ENCODE data around the gene WDR70.
"Not testable (repeated sequence)": the region's sequence is repeated elsewhere in the genome, so short reads cannot be mapped to it uniquely, and the experiment has no call there.

WDR70 gene

GRCh38 chr5:37654566-37654965, 275.4 kb downstream of the WDR70 start:
- DNase-seq: not testable (repeated sequence)

GRCh38 chr5:37657046-37657445, 277.9 kb downstream of the WDR70 start:
- DNase-seq: no peak

- no peak for DNase-seq
These were observed 279.3 kb downstream of the WDR70 start for GRCh38 chr5:37658440-37658839.

DNA sequence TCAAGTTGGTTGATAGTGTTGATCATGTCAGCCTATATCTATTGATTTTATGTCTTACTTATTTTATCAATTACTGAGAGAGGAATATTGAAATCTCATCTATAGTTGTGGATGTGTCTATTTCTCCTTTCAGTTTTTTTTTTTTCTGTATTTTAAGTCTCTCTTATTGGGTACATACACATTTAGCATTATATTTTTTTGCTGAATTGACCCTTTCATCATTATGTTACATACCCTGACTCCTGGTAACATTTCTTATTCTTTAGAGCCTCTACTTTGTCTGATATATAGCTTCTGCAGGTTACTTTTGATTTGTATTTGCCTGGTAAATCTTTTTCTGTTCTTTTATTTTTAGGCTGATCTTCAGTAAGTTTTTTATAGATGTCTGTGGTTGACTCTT, 281.2 kb downstream of the WDR70 start:
- no peak for DNase-seq

DNA sequence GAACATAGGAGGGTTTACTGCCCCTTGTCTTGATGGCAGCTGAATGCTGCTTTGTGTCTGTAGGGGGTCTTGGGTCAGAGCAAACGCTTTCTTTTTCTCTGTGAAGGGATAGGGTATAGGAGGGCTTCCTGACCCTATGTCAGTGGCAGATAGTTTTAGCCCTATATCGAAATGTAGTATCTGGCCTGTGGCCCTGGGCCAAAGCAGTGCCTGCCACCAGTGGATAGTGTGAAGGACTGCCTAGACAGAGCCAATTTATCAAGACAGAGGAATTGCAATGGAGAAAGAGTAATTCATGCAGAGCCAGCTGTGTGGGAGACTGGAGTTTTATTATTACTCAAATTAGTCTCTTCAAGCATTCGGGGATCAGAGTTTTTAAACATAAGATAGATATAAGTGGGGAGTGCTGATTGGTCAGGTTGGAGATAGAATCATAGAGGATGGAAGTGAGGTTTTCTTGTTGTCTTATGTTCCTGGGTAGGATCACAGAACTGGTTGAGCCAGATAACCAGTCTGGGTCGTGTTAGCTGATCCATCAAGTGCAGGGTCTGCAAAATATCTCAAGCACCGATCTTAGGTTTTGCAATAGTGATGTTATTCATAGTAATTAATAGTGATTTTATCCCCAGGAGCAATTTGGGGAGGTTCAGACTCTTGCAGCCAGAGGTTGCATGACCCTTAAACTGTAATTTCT, 282.3 kb downstream of the WDR70 start:
- no peak for DNase-seq

- DNase-seq: no peak
These were observed 282.8 kb downstream of the WDR70 start for GRCh38 chr5:37661951-37662350.

- no peak for DNase-seq
These were observed 283.2 kb downstream of the WDR70 start for GRCh38 chr5:37662362-37662761.

DNA sequence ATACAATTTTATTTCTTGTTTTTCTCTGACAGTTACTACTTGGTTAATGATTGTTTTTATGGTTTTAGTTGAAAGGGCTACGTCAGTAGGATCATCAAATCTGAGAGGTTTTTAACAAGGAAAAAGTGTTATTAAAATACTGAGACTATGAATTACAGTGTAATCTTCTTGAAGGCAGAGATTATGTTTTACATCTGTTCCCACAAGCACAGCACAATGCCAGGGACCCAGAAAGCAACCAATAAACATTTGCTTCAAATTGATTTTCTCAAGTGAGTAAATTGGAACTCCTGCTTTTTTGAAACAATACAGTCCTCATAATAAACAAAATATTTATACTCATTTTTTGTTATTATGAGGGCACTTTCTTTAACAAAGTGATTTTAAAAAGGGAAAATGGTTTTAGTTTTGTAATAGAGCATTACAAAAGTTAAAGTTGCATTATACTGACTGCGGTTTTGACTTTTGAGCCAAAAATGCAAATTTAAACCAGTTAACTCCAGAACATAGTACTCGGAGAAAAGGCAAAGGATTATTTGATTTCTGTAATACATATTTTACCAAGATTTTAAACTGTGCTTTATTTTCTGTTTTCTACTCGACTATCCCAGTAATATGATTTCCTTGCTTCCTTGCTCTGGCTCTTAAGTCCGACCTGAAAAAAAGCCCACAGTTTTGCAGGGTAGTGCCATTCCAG, 283.8 kb downstream of the WDR70 start:
- DNase-seq: no peak

- no peak for DNase-seq
These were observed 284.4 kb downstream of the WDR70 start for GRCh38 chr5:37663538-37663937.

- peak; percentile 75 for DNase-seq
These were observed 285.4 kb downstream of the WDR70 start for GRCh38 chr5:37664551-37664950.

DNA sequence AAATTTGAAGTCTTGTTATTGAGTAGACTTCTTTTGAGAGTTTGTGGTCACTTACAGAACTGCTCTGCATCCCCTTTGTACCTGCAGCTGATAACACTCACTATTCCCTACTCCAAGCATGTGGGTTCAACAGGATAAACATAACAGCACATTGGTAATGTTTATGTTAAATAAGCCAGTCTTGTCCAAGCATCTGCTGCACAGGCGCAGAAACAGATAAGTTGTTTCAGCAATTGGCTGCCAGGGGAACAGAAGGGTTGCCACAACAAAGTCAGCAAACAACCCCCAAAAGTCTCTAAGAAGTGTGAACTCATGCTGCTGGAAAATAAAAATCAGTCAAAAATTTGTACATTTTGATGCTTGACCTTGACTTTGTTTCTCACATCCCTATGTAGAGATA, 286.2 kb downstream of the WDR70 start:
- DNase-seq: peak; percentile 51

DNA sequence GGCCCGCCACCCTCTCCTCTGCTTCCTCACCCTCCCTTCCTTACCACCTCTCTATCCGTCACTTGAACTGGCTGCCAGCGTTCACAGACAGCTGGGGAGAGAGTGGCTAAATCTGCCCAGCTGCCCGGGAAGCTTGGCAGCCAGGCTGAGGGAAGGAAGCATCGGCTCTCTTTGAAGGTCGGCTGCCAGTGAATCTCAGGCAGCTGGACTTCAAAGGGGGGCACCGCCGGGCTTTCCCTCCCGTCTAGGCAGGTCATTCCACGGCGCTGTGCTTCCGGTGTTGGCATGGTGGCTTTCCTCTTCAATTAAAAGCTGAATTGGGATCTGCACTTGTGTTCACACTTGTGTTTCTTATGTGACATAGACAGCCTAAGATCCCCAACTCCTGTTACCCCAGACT, 286.8 kb downstream of the WDR70 start:
- DNase-seq: peak; percentile 64

DNA sequence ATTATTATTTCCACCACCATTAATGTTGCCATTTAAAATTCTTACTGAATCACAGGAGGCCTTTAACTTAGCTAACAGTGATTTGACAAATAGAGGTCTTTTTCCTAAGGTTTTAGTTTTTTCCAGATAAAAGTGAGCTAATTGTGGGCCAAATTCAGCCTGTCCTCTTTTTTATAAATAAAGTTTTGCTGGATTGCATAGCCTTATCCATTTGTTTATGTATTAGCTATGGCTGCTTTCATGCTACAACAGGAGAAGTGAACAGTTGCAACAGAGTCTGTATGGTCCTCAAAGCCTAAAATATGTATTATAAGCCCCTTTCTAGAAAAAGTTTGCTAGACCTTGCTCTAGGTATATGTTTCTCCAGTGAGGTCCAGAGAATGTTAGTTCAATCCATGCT, 288.3 kb downstream of the WDR70 start:
- no peak for DNase-seq

DNA sequence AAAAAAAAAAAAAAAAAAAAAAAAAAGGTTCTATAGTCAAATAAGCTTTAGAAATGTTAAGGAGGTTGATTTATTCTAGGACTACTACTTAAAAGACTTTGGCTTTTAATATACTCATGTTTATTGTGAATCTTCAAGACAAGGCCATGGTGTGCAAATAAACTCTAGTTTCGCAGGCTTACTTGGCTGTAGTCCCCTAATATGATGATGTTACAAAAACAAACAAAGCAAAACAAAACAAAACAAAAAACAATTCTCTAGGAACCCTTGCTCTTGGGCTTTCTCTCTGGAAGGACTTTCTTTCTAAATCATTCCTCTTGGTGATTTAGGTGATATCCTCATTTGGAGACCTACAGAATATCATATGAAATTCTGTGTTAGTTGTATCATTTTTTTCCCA, 288.7 kb downstream of the WDR70 start:
- DNase-seq: no peak

DNA sequence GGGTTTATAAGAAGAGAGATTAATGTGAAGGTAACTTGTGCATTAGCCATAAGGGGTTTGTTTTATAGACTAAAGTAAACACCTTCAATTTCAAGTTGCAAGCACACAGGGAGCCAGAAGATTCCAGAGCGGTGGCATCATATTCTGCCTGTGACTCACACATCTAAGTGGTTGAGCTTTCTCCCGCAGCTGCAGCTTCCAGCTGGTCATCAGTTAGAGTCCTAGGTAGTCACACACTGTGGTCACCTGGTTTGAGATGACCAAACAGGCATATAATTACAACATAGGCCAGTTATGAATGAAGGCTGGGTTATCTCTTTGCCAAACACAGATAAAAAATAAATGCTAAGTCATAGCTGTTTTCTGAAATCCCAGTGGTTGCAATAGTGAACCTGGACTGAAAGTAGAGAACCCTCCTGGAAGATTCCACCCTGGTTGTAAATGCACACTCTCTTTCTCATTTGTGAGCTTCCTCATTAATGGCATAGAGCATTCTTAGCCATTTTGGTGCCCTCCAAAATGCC, 289.5 kb downstream of the WDR70 start:
- no peak for DNase-seq

- not testable (repeated sequence) for DNase-seq
These were observed 293.0 kb downstream of the WDR70 start for GRCh38 chr5:37672118-37672588.

DNA sequence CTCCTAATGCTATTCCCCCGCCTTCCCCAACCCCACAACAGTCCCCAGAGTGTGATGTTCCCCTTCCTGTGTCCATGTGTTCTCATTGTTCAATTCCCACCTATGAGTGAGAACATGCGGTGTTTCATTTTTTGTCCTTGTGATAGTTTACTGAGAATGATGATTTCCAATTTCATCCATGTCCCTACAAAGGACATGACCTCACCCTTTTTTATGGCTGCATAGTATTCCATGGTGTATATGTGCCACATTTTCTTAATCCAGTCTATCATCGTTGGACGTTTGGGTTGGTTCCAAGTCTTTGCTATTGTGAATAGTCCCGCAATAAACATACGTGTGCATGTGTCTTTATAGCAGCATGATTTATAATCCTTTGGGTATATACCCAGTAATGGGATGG, 295.2 kb downstream of the WDR70 start:
- not testable (repeated sequence) for DNase-seq

GRCh38 chr5:37679326-37679725, 300.2 kb downstream of the WDR70 start:
- DNase-seq: not testable (repeated sequence)

DNA sequence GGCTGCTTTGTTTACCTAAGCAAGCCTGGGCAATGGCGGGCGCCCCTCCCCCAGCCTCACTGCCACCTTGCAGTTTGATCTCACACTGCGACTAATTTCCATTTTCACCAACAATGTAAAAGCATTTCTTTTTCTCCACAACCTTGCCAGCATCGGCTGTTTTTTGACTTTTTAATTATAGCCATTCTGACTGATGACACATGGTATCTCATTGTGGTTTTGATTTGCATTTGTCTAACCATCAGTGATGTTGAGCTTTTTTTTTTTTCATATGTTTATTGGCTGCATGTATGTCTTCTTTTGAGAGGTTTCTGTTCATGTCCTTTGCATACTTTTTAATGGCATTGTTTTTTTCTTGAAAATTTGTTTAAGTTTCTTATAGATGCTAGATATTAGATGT, 300.8 kb downstream of the WDR70 start:
- DNase-seq: not testable (repeated sequence)

GRCh38 chr5:37683072-37683471, 304.0 kb downstream of the WDR70 start:
- no peak for DNase-seq

DNA sequence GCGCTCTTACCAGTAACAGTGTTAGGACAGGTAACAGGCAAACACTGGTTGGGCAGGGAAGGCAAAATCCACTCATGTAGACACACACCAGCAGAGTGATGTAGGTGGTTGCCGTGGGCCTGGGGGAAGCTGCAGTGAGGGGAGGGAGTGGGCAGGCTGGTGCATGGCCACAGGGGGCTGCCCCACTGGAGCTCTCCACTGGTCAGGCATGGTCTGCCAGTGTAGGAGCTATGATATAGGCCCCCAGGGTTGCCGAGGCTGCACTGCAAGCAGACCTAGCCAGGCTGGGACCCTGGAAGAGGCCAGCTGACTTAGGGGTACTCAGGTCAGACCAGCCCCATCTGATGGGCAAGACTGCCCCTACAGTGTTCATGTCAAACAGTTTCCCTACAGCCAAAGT, 306.1 kb downstream of the WDR70 start:
- no peak for DNase-seq

DNA sequence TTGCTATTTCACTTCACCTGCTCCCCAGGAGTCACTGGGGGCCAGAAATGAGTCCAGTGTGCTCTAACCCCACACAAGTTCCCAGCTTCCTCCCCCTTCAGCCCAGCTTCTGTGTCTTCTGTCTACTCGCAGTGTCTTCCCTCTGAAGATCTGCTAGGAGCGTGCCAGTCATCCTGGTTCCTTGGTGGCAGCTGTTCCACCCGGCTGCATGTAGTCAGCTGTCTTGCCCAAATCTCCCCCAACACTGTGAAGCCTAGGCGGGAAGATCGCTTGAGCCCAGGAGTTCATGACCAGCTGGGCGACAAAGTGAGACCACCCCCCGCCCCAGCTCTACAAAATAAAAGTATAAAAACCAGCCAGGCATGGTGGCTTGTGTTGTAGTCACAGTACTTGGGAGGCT, 306.7 kb downstream of the WDR70 start:
- DNase-seq: no peak

DNA sequence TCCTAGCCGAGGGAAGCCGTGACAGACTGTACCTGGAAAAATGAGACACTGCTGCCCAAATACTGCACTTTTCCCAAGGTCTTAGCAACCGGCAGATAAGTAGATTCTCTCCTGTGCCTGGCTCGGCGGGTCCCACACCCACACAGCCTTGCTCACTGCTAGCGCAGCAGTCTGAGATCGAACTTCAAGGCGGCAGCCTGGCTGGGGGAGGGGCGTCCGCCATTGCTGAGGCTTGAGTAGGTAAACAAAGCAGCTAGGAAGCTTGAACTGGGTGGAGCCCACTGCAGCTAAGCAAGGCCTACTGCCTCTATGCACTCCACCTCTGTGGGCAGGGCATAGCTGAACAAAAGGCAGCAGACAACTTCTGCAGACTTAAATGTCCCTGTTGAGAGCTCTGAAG, 309.8 kb downstream of the WDR70 start:
- DNase-seq: not testable (repeated sequence)

DNA sequence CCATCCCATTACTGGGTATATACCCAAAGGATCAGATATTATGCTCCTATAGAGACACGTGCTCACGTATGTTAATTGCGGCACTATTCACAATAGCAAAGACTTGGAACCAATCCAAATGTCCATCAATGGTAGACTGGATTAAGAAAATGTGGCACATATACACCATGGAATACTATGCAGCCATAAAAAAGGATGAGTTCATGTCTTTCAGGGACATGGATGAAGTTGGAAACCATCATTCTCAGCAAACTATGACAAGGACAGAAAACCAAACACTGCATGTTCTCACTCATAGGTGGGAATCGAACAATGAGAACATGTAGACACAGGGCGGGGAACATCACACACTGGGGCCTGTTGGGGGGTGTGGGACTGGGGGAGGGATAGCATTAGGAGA, 315.2 kb downstream of the WDR70 start:
- DNase-seq: not testable (repeated sequence)

Measured in NCI-H2171 treated with DMSO at 0.1 percent for 48 hours (cell line).